Breast epithelium (tissue), 4 donors: ENCODE measurements around the gene DYNLT1. TPM values are rescaled to one million over a fixed set of nuclear protein-coding genes. Genes with fewer than 3 reads are reported as not detected.
"Not testable (repeated sequence)": the region's sequence is repeated elsewhere in the genome, so short reads cannot be mapped to it uniquely, and the experiment has no call there.

Experiments used
- DNase-seq, 2 donors: peaks; one replicate each; pipeline ENCODE4 v3.0.0-alpha.2; 2019; ENCODE audit warnings: low spot score in 2 of 2
- H3K27ac ChIP-seq, 2 donors: fragments of 200-600 bp; sonication (generic) in 1 of 2; one replicate each; pipeline ENCODE4 v1.5.1; 2016 to 2019; ENCODE audit warnings: mild to moderate bottlenecking in 1 of 2
- H3K27me3 ChIP-seq, 2 donors: fragments of 200-600 bp; sonication (generic) in 1 of 2; one replicate each; pipeline versions ENCODE4 v1.5.1 to v1.6.0; 2017 to 2019; ENCODE audit warnings: control low read depth in 1 of 2, mild to moderate bottlenecking in 1 of 2
- H3K36me3 ChIP-seq: fragments of 200-600 bp; one replicate; pipeline ENCODE4 v1.5.1; 2019
- H3K4me1 ChIP-seq, 2 donors: fragments of 200-600 bp; sonication (generic); one replicate each; pipeline ENCODE4 v1.5.1; 2016 to 2019; ENCODE audit warnings: control low read depth in 1 of 2
- H3K4me3 ChIP-seq, 3 donors: fragments of 200-600 bp; sonication (generic); 1 replicate in 2 of 3; 2 replicates in 1 of 3; pipeline ENCODE4 v1.5.1; 2016 to 2019; ENCODE audit warnings: mild to moderate bottlenecking in 3 of 3, moderate library complexity in 2 of 3
- H3K9me3 ChIP-seq, 2 donors: fragments of 200-600 bp; sonication (generic) in 1 of 2; one replicate each; pipeline ENCODE4 v1.5.1; 2016 to 2019; ENCODE audit warnings: control low read depth in 1 of 2
- POLR2A ChIP-seq: fragments of 450-650 bp; IDR thresholded peaks from one replicate; pipeline ENCODE4 v1.6.1; 2016; ENCODE audit warnings: antibody characterized with exemption, mild to moderate bottlenecking, moderate library complexity
- POLR2AphosphoS5 ChIP-seq, 3 donors: sonication (generic); formaldehyde crosslinking; IDR thresholded peaks; one replicate each; pipeline ENCODE4 v1.6.1; 2017; ENCODE audit warnings: antibody characterized with exemption in 3 of 3
- intact Hi-C: fragments of 100-400 bp; cut with DNase I; formaldehyde crosslinking; loops from one replicate; pipeline ENCODE4 v1.15.1; 2023; ENCODE audit warnings: low total_unique reads
- total RNA-seq, 3 donors: library from RNA; depleted of rRNA; stranded (reverse); fragments of >200 nt; gene quantifications; one replicate each; pipeline ENCODE4 v1.1.0, GENCODE V29; 2016
- TF ChIP-seq, protein P1 (sequence below), 3 donors: fragments of 450-650 bp; IDR thresholded peaks; one replicate each; pipeline ENCODE4 v1.5.1; 2016 to 2017; ENCODE audit warnings: antibody characterized with exemption in 3 of 3, mild to moderate bottlenecking in 3 of 3, moderate library complexity in 3 of 3

Gene DYNLT1
- total RNA-seq, 3 donors from 2014 or later = 48.2 to 76.1 (median 73.4) TPM

DNA sequence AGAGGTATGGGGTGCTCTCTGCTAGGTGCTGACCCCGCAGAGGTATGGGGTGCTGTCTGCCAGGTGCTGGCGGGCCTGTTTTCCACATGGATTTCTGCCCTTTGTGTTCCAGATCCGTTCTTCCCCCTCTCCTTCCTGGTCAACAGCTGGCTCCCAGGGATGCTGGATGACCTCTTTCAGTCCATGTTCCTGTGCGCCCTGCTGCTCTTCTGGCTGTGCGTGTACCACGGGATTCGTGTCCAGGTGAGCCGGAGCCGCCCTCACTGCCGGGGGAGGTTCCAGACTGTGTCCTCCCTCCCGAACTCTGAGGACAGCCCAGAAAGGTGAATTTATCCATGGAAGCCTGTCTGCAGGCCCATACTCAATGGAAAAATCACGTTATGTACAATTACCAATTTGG is 36.3 kb downstream of the DYNLT1 start:
- Histone ChIP-seq H3K36me3 (no peaks in the 10 kb centered on the region), H3K27ac (no peak overlapping the region), H3K9me3 (no peaks in the 10 kb centered on the region), H3K4me1 (no peaks in the 10 kb centered on the region), H3K4me3 (no peak overlapping the region), H3K27me3 (no peaks in the 10 kb centered on the region)
- no peak for DNase-seq
- no peak for TF ChIP-seq POLR2AphosphoS5 (IDR thresholded peaks at IDR 0.05)
- TF ChIP-seq, protein P1, sequence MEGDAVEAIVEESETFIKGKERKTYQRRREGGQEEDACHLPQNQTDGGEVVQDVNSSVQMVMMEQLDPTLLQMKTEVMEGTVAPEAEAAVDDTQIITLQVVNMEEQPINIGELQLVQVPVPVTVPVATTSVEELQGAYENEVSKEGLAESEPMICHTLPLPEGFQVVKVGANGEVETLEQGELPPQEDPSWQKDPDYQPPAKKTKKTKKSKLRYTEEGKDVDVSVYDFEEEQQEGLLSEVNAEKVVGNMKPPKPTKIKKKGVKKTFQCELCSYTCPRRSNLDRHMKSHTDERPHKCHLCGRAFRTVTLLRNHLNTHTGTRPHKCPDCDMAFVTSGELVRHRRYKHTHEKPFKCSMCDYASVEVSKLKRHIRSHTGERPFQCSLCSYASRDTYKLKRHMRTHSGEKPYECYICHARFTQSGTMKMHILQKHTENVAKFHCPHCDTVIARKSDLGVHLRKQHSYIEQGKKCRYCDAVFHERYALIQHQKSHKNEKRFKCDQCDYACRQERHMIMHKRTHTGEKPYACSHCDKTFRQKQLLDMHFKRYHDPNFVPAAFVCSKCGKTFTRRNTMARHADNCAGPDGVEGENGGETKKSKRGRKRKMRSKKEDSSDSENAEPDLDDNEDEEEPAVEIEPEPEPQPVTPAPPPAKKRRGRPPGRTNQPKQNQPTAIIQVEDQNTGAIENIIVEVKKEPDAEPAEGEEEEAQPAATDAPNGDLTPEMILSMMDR (IDR thresholded peaks at IDR 0.05) = no peak
- TF ChIP-seq POLR2A = no peak
- intact Hi-C loops = no loop called here

DNA sequence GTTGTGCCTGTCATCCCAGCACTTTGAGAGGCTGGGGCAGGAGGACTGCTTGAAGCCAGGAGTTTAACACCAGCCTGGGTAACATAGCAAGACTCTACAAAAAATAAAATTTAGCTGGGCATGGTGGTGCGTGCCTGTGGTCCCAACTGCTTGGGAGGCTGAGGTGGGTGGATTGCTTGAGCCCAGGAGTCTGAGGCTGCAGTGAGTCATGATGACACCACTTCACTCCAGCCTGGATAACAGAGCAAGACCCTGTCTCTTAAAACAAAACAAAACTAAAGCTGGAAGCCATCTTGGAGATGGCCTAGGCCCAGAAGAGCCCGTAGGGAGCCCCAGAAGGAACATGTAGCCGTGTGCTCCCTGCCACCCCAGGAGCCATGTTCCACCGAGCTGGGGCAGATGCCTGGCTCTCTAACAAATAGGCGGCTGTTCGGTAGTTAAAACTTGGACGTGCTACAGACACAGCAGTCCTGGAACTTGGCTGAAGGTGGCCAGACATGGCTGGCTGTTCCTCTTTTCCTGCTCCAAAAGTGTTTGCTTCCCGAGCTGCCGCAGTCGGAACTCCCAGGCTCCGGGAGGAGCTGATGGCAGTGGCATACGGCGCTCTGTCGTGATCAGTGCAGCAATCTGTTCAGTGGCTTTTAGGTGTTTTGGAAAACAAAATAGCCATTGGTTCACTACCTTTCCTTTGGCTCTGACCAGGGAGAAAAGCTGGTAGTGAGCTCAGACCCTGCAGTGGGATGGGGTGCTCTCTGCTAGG is 37.0 kb downstream of the DYNLT1 start:
- no peak for DNase-seq

DNA sequence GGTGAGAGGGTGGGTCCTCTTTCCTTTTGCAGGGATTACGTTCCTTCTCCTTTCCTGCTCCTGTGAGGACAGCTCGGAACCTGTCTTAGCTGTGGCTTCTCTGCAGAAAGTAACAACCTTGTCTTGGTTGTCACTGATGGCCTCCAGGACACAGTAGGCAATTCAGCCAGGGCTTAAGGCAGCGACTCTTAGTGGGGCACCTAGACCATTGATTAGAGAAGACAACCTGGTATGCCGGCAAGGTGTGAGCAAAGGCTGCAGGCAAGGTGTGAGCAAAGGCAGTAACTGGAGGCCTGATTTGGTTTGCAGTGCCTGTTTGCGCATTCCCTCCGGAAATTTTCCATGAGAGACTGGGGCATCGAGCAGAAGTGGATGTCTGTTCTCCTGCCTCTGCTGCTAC is 37.6 kb downstream of the DYNLT1 start:
- H3K36me3 ChIP-seq = no peaks in the 10 kb centered on the region
- intact Hi-C loops = no loop called here

More for the DNA sequence above, 37.0 kb downstream of the DYNLT1 start:
- Histone ChIP-seq H3K36me3 (no peaks in the 10 kb centered on the region), H3K27ac (no peak overlapping the region), H3K27me3 (no peaks in the 10 kb centered on the region), H3K9me3 (no peaks in the 10 kb centered on the region), H3K4me1 (no peaks in the 10 kb centered on the region), H3K4me3 (no peak overlapping the region)
- intact Hi-C loops = no loop called here
- TF ChIP-seq POLR2AphosphoS5 (IDR thresholded peaks at IDR 0.05) (no peak), POLR2A (no peak)
- TF ChIP-seq, protein P1 (IDR thresholded peaks at IDR 0.05) = no peak

DNA sequence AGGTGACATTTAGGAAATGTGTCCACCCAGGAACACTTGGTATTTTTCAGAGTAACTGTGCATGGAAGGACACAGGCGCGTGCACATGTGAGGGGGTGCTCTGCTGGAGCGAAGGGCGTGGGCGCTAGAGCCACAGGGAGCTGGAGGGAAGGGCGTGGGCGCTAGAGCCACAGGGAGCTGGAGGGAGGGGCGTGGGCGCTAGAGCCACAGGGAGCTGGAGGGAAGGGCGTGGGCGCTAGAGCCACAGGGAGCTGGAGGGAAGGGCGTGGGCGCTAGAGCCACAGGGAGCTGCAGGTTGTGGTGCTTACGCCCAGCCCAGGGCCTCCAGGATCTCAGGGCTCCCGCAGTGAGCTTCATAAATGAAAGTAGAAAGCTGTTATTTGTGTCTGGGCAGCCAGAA is 38.5 kb downstream of the DYNLT1 start:
- H3K4me1 ChIP-seq, H3K4me3 ChIP-seq, DNase-seq, H3K27ac ChIP-seq, intact Hi-C loops, H3K9me3 ChIP-seq, H3K27me3 ChIP-seq, H3K36me3 ChIP-seq: not testable (repeated sequence)

More for the DNA sequence above, 37.6 kb downstream of the DYNLT1 start:
- Histone ChIP-seq H3K4me1 (no peaks in the 10 kb centered on the region), H3K27ac (no peak overlapping the region), H3K27me3 (no peaks in the 10 kb centered on the region), H3K9me3 (no peaks in the 10 kb centered on the region), H3K4me3 (no peak overlapping the region)
- TF ChIP-seq, protein P1 (IDR thresholded peaks at IDR 0.05) = no peak
- TF ChIP-seq POLR2AphosphoS5 (IDR thresholded peaks at IDR 0.05) = no peak
- TF ChIP-seq POLR2A = no peak
- DNase-seq = no peak

DNA sequence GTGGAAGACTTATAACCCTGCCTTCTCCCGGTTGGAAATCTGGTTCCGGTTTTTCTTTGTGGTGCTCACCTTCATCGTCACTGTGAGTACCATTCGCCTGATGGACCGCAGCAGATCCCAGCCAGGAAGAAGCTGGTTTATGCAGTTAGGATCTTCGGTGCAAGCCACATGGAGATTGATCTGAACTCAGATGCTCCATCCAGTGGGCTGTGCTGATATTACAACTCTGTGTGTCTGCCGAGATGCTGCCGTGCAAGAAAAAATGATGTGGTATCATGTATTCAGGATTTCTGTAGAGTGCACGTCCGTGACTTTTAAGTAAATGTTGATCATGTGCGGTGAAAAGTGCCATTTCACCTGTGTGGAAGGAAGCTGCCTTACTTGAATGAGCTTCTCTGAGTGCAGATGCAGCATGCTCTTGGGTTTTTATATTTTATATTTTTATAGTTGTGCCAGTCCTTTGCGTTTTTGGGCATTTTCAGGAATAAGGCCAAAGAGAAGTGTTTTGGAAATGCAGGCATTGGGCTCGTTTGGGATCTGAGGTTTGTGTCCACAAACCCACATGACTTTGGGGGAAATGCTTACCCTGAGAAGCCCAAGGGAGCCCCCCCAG is 39.2 kb downstream of the DYNLT1 start:
- H3K4me3 ChIP-seq = no peak overlapping the region
- peak in 1 of 2 donors; percentile 47 for DNase-seq
- no peaks in the 10 kb centered on the region for H3K4me1 ChIP-seq
- no peak overlapping the region for H3K27ac ChIP-seq
- intact Hi-C loops = no loop called here
- no peak for TF ChIP-seq POLR2AphosphoS5 (IDR thresholded peaks at IDR 0.05)
- TF ChIP-seq, protein P1 (IDR thresholded peaks at IDR 0.05) = peak; percentile 22 to 75 (median 75)
- H3K36me3 ChIP-seq = no peaks in the 10 kb centered on the region
- no peaks in the 10 kb centered on the region for H3K27me3 ChIP-seq
- H3K9me3 ChIP-seq = no peaks in the 10 kb centered on the region
